Glomerular endothelial cell (primary cell): ENCODE data around the gene HAGH. TPM values are rescaled to one million over a fixed set of nuclear protein-coding genes. Genes with fewer than 3 reads are reported as not detected.
"Not testable (repeated sequence)": the region's sequence is repeated elsewhere in the genome, so short reads cannot be mapped to it uniquely, and the experiment has no call there.

Experiments
- DNase-seq: peaks from one replicate; pipeline ENCODE4 v3.0.0-alpha.2; 2011; ENCODE audit warnings: low read depth, low spot score; ENCODE audit errors: extremely low read depth
- total RNA-seq: library from RNA; depleted of rRNA; stranded (reverse); fragments of >200 nt; gene quantifications from 2 replicates; pipeline ENCODE4 v1.2.3, GENCODE V29; 2015

HAGH gene
- total RNA-seq, 1 donor from 2014 or later, result 91.5 TPM

DNA sequence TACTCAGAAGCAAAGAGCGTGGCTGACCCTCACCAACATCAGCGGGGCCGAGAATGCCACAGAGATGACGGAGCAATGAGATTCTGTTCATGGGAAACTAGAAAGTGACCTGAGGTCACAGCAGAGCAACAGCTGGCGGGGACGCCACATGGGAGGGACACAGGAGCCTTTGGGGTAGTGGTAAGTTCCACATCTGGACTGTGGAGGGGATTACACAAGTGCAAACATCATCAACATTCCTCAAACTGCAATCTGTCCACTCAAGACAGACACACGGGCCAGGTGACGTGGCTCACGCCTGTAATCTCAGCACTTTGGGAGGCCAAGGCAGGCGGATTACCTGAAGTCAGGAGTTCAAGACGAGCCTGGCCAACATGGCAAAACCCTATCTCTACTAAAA lies 11.2 kb downstream of the HAGH start:
- DNase-seq, result no peak

DNA sequence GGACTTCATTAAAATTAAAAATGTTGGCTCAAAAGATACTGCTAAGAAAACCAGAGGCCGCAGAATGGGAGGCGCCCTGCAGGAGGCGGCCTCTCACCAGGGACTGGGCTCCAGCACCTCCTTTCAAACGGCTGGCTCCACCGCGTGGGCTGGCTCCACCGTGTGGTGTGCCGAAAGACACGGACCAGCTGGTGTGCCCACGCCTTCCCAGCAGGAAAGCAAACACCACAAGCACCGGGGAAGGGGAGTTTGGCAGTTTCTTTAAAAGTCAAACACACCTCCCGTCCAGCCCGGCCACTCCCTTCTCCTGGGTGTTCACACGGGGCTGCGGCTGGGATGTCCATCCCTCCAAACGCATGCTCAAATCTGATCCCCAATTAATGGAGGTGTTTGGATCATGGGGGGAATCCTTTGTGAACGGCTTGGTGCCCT lies 13.9 kb downstream of the HAGH start:
- DNase-seq, result no peak

DNA sequence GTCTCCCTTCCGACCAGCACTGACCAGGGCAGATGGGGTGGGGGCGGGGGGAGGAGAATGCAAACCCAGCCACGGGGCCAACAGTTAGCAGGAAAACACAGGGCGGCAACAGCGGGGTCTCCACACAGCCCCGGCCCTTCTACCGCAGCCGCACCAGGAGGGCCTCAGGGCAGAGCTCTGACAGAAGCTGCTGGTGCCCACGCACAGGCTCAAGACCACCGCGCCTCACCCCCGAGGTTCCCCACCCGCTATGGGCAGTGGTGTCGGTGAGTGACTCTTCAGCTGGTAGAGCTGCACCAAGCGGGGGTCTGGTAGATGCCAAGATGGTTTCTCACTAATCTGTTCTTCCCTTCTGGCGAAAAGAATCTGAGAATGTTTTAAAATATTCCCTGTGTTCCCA lies 16.1 kb downstream of the HAGH start:
- DNase-seq, result no peak

DNA sequence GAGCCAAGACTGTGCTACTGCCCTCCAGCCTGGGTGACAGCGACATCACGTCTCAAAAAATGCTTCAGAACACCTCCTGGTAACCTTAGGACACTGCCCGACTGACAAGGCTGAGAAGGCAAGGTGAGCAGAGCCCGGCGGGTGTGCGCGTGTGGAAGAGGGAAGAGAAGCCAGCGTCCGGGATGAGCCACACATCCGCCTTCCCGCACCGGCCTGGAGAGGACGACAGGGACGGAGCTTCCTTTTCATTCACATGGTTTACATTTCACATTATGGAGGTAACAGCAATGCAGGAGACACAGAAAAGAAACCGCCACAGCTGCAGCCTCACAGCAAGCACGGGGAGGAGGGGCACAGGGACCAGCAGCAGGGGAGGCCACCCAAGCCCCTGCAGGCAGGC lies 16.5 kb downstream of the HAGH start:
- no peak for DNase-seq

DNA sequence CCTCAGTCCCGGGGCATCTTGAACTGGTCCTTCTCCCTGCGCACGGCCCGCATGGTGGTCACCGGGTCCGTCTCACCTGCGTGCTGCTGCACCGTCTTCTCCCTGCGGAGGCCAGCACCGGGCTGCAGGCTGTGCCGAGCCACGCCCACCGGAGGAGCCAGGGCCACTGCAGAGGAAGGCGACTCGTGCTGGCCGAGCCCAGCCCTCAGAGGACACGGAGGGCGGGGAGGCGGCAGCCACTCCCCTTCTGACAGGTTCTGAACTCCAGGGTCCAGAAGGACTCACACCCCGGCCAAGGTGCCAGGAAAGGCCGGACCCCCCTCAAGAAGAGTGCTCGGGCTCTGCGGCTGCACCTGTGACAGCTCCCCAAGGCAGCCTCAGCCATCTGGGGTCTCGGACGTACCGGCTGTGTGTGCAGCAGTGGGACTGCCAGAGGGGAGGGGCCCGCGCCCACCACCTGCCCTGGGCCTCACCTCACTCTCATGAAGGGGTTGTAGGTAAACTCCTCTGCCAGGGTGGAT lies 17.3 kb downstream of the HAGH start:
- DNase-seq, result no peak

DNA sequence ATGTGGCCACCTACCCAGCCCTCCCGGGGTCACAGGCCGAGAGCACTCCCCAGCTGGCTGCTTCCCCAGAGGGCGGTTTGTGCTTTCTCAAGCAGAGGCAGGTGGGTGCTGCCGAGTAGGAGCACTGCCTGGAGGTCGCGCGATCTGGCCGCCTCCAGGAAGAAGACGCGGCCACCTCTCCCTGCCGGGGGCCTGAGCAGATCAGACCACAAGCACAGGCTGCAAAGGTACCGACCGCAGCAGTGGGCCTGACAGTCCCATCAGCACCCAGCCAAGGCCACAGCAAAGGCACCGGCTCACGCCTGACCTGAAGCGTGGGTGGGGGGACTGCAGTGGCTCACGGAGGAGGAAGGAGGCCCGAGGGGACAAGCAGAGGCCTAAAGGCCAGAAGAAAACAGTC lies 17.9 kb downstream of the HAGH start:
- no peak for DNase-seq

DNA sequence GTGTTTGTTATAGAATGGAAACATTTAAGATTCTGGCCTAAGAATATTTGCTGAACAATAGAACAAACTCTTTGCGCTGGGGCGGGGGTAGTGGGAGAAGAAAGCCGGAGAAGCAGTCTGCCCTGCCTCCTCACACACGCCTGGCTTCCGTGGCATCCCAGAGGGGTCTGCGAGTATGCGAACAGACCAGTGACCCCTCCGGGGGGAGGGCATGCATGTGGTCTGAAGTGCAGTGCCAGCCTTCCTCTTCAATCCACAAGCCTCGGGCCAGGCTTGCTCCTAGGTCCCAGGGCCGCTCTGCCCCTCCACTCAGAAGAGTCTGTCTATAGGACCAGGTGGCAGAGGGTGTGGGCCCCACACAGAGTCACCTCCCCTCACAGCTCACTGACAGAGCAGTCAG lies 19.0 kb downstream of the HAGH start:
- DNase-seq, result no peak

DNA sequence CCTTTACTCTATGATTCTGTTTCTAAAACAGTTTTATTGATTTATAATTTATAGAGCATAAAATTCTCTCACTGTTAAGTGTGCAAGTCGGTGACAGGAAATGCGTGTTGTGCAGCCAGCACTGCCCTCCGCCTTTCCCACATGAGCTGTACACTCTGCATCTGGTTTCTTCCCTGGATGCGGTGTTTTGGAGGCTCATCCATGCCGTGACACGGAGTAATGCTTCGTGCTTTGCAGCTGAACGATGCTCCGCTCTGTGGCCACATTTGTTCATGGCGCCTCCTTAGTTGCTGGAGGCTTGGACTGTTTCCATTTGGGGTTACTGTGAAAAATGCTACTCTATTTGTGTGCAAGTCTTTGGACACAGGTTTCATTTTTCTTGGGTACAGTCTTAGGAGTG lies 25.9 kb downstream of the HAGH start:
- DNase-seq, result no peak

DNA sequence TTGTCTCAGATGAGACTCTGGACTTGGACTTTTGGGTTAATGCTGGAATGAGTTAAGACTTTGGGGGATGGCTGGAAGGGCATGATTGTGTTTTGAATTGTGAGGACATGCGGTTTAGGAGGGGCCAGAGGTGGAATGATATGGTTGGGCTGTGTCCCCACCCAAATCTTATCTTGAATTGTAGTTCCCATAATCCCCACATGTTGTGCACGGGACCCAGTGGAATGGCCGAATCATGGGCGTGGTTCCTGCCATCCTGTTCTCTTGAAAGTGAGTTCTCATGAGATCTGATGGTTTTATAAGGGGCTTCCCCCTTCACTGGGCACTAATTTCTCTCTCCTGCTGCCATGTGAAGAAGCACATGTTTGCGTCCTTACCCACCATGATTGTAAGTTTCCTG lies 27.4 kb downstream of the HAGH start:
- not testable (repeated sequence) for DNase-seq

DNA sequence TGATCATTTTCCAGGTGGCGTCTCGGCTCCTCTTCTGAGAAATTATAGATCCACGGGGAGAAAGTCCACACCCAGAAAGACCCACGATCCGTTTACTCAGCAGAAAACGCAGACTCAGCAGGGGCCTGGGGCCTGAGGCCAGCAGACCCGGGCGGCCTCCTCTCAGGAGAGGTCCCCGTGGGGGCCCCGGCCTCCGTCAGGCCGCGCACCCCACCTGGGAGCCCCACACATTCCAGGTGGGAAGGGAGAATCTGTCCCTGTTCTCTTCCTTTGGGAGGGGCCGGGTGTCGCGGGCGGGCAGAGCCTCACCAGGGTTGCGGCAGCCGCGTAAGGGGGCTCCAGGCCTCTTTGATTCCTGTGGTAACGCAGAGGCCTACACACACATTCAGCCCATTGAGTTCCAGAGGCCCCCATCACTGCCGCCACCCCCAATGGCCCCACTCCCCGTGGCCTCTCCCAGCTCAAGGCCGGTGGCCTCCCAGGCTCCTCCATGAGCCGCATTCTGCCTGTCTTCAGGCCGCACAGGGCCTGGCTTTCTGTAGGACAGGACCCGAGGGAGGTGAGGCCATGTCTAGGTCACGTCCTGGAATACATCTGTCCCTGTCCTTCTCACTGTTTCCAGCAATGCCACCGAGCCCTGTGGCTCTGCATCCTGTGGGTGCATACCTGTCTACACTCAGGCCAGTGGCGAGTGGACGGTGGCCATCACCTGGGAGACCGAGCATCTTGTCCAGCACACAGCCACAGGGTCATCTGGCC lies 31.5 kb downstream of the HAGH start:
- no peak for DNase-seq

DNA sequence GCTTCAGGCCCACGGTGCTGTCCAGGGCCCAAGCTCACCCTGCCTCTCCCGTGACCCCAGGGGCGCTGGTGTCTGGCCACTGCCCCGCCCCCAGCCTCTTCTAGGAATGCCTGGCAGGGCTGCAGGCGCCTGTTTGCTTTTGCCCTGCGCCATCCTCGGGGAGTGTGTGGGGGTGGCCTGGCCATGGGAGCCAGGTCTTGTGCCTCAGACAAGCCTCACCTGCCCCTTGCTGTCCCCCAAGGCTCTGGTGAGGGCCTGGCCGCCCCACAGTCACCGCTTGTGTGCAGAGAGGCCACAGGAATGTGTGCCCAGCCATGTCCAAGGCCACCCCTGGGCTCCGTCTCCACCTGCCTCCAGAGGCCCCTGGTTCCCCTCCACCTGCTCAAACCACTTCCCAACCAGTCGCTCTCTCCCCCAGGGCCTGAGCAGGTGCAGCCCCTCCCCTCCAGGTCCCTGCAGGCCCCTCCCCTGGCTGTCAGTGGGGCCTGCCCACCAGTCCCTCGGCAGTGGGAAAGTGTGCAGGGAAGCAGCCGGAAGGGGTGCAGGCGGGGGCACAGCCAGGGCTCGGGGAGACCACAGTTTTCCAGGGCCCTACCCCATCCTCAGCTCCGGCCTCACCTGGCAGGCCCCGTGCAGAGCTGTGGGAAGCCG lies 32.3 kb downstream of the HAGH start:
- no peak for DNase-seq

DNA sequence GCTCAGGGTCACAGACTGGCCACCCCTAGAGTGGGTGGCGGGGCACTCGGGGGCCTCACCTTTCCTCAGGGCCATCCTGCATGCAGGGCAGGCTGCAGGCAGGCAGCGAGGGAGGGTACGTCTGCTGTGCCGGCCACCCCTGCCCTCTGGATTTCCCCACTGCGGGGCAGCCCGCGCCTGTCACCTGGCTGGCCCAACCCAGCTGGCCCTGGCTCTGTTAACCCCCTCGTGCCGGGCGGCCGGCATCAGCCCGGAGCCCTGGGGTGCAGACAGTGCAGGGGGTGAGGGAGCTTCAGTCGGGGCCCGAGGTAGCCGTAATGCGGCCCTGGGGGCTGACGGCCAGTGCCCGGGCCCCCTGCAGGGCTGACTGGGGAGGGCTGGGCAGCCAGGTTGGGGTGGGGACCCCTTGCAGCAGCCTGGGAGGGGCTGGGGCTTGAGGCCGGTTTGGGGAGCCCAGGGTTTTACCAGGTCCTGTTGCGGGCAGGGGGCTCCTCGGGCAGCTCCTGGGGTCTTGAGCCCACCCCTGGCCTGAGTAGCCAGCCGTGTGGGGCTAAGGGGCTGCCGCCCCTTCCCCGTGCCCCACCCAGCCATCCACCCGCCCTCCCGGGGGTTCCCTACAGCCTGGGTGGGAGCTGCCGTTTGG lies 32.9 kb downstream of the HAGH start, which contains the start of gene IGFALS:
IGFALS (minus strand) TSS at position 128 of the 643 bp plus-strand sequence; CDS start at position 75, 53 bp downstream.
- DNase-seq, result no peak

DNA sequence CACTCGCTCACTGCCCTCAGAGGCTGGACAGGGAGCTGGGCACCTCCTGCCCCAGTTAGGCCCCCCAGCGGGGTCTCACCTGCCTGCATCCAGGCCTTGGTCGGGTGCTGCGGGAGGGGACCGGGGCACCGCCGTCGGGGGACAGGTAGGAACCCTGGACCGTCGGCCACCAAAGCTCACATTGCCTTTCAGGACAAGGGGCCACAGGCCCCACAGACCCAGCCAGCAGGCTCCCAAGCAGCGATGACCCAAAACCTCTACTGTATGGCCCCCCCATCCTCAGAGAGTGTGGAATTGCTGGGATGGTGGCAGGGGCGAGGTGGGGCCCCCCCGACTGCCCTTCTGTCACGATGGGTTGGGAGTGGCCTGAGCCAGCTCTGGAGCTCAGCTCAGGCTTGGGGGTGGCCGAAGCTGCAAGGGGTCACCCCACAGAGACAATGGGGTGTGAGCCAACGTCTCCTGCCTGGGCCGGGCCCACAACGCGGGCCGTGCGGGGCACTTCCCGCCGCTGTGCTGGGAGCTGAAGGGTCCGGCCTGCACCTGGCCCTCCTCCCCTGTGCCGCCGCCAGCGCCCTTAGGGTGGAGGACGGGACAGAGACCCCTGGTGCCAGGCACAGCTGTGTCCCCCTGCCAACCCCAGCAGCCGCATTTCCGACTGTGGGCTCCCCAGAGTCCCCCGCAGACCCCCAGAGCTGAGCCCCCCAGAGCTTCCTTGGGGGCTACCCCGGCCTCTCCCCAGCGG lies 33.6 kb downstream of the HAGH start:
- no peak for DNase-seq

DNA sequence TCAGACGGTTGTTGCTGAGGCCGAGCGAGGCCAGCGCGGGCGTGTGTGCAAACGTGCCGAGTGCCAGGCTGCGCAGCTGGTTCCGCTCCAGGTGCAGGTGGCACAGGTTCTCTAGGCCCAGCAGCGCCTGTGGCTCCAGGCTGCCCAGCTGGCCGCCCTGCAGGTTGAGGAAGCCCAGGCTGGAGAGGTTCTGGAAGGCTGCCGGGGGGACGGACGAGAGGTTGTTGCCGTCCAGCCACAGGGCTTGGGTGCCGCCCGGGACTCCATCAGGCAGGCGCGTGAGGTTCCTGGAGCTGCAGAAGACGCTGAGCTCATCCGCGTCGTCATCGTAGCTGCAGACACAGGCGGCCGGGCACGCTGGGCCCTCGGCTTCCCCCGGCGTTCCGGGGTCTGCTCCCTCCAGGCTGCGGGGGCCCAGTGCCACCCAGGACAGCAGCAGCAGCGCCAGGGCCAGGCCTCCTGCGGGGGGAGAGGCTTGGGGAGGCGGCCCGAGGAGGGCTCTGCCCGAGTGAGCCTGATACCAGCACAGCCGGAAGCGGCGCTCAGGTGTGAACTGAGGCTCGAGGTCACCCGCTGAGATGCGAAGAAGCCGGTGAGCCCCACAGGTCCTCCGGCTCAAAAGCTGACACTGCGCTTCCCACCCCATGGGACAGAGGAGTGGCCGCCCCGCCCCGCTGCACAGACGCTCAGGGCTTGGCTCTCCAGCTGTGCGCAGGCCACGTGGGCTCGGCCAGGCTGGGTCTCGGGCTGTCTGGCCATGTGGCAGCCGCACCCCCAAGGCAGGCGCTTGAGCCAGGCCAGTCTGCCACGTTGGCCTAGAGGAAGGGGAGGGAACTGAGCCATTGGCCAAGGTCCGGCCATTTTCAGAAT lies 34.4 kb downstream of the HAGH start:
- no peak for DNase-seq

DNA sequence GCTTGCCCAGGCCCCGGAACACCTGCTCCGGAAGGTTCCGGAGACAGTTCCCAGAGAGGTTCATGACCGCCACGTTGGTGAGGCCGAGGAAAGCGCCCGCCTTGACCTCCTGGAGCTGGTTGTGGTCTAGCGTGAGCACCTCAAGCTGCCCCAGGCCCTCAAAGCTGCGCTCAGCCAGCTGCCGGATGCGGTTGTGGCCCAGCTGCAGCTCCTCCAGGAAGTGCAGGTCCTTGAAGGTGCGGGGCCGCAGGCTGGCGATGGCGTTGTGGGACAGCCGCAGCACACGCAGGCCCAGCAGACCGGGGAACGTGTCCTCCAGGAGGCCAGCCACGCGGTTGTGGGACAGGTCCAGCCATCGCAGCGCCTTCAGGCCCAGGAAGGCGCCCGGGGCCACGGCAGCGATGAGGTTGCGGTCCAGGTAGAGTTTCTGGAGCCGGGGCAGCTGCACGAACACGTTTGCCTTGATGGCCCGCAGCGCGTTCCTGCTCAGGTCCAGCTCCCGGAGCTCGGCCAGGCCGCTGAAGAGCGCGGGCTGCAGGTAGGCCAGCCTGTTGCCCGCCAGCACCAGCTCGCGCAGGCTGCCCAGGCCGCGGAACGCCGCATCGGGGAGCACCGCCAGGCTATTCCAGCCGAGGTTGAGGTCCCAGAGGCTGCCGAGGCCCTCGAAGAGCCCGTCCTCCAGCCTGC lies 35.2 kb downstream of the HAGH start:
- no peak for DNase-seq

DNA sequence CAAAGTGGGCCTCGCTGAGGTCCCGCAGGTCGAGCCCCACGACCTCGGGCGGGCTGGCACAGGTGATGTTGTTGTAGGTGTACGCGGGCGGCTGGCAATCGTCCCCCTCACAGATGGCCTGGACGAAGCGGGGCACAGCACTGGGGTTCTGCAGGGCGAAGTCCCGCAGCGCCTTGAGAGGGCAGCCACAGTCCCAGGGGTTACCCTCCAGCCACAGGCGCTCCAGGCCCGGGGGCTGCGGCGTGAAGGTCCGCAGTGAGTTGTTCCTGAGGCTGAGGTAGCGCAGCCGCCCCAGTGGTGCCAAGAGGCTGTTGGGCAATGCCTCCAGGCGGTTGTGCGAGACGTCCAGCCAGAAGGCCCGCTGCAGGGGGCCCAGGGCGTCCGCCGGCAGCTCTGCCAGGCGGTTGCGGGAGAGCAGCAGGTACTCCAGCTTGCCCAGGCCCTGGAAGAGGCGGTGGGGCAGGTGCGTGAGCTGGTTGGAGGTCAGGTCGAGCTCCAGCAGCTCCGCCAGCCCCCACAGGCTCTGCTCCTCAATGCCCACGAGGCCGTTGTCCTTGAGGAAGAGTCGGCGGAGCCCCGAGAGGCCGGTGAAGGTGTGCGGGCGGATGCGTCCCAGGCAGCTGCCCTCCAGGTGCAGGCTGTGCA lies 35.9 kb downstream of the HAGH start:
- DNase-seq, result no peak

DNA sequence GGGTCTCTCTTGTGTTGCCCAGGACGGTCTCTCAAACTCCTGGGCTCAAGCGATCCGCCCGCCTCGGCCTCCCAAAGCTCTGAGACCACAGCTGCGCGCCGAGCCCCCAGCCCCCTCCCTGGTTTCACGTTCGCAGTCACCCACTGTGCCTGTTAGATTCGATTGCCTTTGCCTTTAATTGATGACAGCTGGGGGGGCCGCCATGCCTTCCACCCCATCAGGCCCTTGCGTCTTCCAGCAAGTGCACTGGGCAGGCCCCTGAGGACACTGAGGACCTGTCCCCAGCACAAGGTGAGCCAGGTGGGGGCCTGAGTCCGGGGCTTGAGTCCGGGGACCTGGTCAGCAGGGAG lies 36.4 kb downstream of the HAGH start:
- DNase-seq, result no peak

DNA sequence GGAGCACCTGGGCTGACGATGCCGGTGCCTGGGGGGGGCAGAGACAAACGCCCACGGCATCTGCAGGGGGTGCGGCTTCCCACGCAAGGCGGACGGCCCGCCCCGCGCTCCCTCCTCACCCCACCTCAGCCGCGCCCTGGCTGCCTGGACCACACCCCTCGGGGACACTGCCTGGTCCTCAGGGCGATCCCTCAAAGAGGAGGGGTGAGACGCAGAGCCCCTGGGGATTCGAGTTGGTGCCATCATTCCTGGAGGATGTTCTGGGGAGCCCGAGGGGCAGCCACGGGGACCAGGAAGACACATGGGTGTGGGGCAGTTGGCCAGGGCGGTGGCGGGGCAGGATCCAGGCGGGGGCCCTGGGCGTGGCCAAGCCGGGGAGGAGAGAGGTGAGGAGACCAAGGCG lies 37.0 kb downstream of the HAGH start:
- no peak for DNase-seq

DNA sequence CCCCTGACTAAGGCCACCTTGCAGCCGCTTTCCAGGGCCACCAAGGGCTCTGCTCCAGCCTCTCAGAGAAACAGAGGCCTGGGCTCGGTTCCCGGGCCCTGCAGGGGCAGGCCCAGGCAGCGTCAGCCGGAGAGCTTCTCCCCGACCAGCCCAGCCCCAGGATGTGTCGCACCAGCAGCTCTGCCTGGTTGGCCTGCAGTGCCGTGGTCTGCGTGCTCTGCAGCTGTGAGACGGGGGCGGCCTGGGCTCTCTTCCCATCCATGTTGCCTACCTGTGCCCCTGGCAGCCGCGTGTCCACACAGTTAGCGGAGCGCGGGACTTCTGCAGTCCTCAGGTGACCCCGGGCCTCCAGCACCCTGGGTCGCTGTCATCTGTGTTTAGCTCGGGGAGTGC lies 37.9 kb downstream of the HAGH start:
- no peak for DNase-seq
